Ascending aorta (tissue), 2 donors: ENCODE results near the gene PIP5K1C. TPM values are rescaled to one million over a fixed set of nuclear protein-coding genes. Genes with fewer than 3 reads are reported as not detected.

Experiments used
- DNase-seq, 2 donors: peaks; one replicate each; pipeline ENCODE4 v3.0.0-alpha.2; 2019; ENCODE audit warnings: low spot score in 2 of 2
- H3K27ac ChIP-seq, 2 donors: fragments of 200-600 bp; sonication (generic); one replicate each; pipeline ENCODE4 v1.5.1; 2016 to 2017; ENCODE audit warnings: mild to moderate bottlenecking in 1 of 2
- H3K27me3 ChIP-seq: fragments of 200-600 bp; sonication (generic); one replicate; pipeline ENCODE4 v1.5.1; 2017
- H3K36me3 ChIP-seq, 2 donors: fragments of 200-600 bp; sonication (generic); one replicate each; pipeline ENCODE4 v1.5.1; 2016
- H3K4me1 ChIP-seq, 2 donors: fragments of 200-600 bp; sonication (generic); one replicate each; pipeline ENCODE4 v1.5.1; 2016 to 2017; ENCODE audit warnings: mild to moderate bottlenecking in 1 of 2
- H3K4me3 ChIP-seq, 2 donors: fragments of 200-600 bp; sonication (generic); one replicate each; pipeline ENCODE4 v1.5.1; 2016 to 2017; ENCODE audit warnings: mild to moderate bottlenecking in 1 of 2
- H3K9me3 ChIP-seq, 2 donors: fragments of 200-600 bp; sonication (generic); one replicate each; pipeline ENCODE4 v1.5.1; 2016
- intact Hi-C: fragments of 100-400 bp; cut with DNase I; formaldehyde crosslinking; loops from one replicate; pipeline ENCODE4 v1.15.1; 2023
- total RNA-seq: library from RNA; depleted of rRNA; stranded (reverse); fragments of >200 nt; gene quantifications from one replicate; pipeline ENCODE4 v1.1.0, GENCODE V29; 2016
- TF ChIP-seq, protein P1 (sequence below), 3 experiments: fragments of 200-600 bp in 2 of 3; fragments of 450-650 bp in 1 of 3; sonication (generic) in 2 of 3; IDR thresholded peaks; one replicate each; pipeline ENCODE4 v1.5.1; 2016 to 2019; ENCODE audit warnings: antibody characterized with exemption in 3 of 3, mild to moderate bottlenecking in 1 of 3, moderate library complexity in 1 of 3

Gene PIP5K1C
- 87.3 TPM for total RNA-seq

DNA sequence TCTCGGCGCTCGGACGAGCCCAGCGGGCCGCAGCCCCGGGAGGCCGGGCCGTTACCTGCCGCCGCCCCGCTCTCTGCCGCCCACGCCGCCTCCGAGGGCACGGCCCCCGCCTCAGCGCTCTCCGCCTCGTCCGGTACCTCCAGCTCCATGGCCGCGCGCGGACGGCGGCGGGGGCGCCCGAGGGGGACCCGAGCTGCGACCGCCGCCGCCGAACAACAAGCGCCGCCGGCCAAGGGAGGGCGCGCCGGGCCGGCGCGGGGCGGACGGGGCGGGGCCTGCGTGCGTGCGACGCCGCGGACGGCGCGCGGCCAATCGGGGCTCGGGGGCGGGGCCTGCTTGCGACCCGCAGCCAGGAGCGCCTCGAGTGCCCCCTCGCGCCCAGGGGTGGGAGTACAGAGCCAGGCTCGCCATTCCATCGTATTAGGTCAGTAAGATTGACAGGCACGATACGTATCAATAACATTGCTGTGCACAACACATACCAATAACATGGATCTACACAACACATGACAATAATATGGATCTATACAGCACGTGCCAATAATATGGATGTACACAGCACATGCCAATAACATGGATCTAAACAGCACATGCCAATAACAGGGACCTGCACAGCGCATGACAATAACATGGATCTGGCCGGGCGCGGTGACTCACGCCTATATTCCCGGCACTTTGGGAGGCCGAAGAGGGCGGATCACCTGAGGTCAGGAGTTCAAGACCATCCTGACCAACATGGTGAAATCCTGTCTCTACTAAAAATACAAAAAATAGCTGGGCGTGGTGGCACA is at the start of gene PIP5K1C:
Gene PIP5K1C (minus strand): TSS at position 227 of the 791 bp plus-strand sequence. CDS start 78 bp downstream, at position 149.
- peaks cover 0 to 4% of the 10 kb centered on the region in 2 donors for H3K36me3 ChIP-seq
- H3K27me3 ChIP-seq, result no peaks in the 10 kb centered on the region
- peak within 1 kb of the TSS; percentile 93 to 99 for H3K4me3 ChIP-seq
- no peaks in the 10 kb centered on the region for H3K9me3 ChIP-seq
- peak within 1 kb of the TSS; percentile 80 to 82 for H3K27ac ChIP-seq
- TF ChIP-seq, protein P1, sequence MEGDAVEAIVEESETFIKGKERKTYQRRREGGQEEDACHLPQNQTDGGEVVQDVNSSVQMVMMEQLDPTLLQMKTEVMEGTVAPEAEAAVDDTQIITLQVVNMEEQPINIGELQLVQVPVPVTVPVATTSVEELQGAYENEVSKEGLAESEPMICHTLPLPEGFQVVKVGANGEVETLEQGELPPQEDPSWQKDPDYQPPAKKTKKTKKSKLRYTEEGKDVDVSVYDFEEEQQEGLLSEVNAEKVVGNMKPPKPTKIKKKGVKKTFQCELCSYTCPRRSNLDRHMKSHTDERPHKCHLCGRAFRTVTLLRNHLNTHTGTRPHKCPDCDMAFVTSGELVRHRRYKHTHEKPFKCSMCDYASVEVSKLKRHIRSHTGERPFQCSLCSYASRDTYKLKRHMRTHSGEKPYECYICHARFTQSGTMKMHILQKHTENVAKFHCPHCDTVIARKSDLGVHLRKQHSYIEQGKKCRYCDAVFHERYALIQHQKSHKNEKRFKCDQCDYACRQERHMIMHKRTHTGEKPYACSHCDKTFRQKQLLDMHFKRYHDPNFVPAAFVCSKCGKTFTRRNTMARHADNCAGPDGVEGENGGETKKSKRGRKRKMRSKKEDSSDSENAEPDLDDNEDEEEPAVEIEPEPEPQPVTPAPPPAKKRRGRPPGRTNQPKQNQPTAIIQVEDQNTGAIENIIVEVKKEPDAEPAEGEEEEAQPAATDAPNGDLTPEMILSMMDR (IDR thresholded peaks at IDR 0.05), result peak; percentile 77 to 95 (median 77)
- peak; percentile 53 to 94 for DNase-seq
- peaks cover 0 to 20% of the 10 kb centered on the region in 2 donors for H3K4me1 ChIP-seq
- intact Hi-C loops, result loop anchor here (1.0 to 5.0 kb wide), 4 partner anchors 30 to 153 kb away; partner anchors contain the start of gene CACTIN

- DNase-seq, result no peak
- H3K36me3 ChIP-seq, result peaks cover 37 to 43% of the 10 kb centered on the region in 2 donors
- H3K9me3 ChIP-seq, result no peaks in the 10 kb centered on the region
- no peak overlapping the region for H3K4me3 ChIP-seq
- H3K4me1 ChIP-seq, result no peaks in the 10 kb centered on the region
- TF ChIP-seq, protein P1 (IDR thresholded peaks at IDR 0.05), result no peak
- H3K27me3 ChIP-seq, result no peaks in the 10 kb centered on the region
- intact Hi-C loops, result no loop called here
- H3K27ac ChIP-seq, result no peak overlapping the region
Measured at GRCh38 chr19:3748965-3749364, 48.7 kb upstream of the PIP5K1C start.

GRCh38 chr19:3746371-3747056 is 46.2 kb upstream of the PIP5K1C start:
- no peak for DNase-seq
- Histone ChIP-seq H3K4me1 (no peaks in the 10 kb centered on the region), H3K9me3 (no peaks in the 10 kb centered on the region), H3K4me3 (no peak overlapping the region), H3K36me3 (peaks cover 16 to 20% of the 10 kb centered on the region in 2 donors), H3K27ac (no peak overlapping the region), H3K27me3 (no peaks in the 10 kb centered on the region)
- intact Hi-C loops, result no loop called here
- TF ChIP-seq, protein P1 (IDR thresholded peaks at IDR 0.05), result no peak

GRCh38 chr19:3745363-3746045 is 45.2 kb upstream of the PIP5K1C start:
- TF ChIP-seq, protein P1 (IDR thresholded peaks at IDR 0.05), result no peak
- H3K4me3 ChIP-seq, result no peak overlapping the region
- H3K9me3 ChIP-seq, result no peaks in the 10 kb centered on the region
- H3K27ac ChIP-seq, result no peak overlapping the region
- no peaks in the 10 kb centered on the region for H3K27me3 ChIP-seq
- no peaks in the 10 kb centered on the region for H3K4me1 ChIP-seq
- DNase-seq, result no peak
- intact Hi-C loops, result no loop called here
- H3K36me3 ChIP-seq, result peaks cover 6 to 10% of the 10 kb centered on the region in 2 donors

DNA sequence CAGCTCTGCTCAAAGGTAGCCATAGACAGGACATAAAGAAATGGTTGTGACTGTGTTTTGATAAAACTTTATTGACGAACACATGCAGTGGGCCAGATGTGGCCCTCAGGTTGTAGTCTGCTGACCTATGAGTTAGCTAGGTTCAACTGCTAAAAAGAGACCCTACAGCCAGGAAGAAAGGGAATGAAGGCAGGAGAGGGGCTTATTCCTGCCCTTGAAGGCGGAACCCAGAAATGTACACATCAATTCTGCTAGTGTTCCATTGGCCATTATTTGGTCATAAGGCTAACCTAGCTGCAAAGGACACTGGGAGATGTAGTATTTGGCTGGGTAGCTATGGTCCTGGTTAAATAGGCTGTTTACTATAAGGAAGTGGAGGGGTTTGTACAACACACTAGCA is 43.2 kb upstream of the PIP5K1C start:
- H3K27ac ChIP-seq, result no peak overlapping the region
- H3K4me3 ChIP-seq, result no peak overlapping the region
- H3K27me3 ChIP-seq, result no peaks in the 10 kb centered on the region
- no peak for DNase-seq
- H3K9me3 ChIP-seq, result no peaks in the 10 kb centered on the region
- no peaks in the 10 kb centered on the region for H3K36me3 ChIP-seq
- intact Hi-C loops, result no loop called here
- no peaks in the 10 kb centered on the region for H3K4me1 ChIP-seq
- TF ChIP-seq, protein P1 (IDR thresholded peaks at IDR 0.05), result no peak
